Measurements from ENCODE around the gene SEPTIN2.
"Not testable (repeated sequence)": the region's sequence is repeated elsewhere in the genome, so short reads cannot be mapped to it uniquely, and the experiment has no call there.

SEPTIN2 gene

DNA sequence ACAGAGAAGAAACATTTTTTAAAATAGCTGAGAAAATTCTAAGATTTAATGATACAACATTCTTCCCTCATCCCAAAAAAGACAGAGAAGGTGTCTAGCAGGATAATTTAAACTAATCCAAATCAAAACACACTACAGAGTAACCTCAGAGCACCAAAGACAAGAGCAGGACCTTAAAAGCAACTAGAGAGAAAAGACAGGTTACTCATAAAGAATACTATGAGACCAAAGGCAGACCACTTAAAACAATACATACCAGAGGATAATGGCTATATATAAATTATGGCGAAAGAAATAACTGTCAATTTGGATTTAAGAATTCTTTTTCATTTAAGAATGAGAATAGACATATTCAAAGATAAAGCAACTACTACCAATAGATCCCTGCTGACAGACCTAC, 40.2 kb upstream of the SEPTIN2 start:
- no peaks in the 10 kb centered on the region for H3K27me3 ChIP-seq
- DNase-seq: no peak
- H3K4me3 ChIP-seq (ENCODE audit: low read depth, low read length): no peak overlapping the region
- H3K9me3 ChIP-seq: no peaks in the 10 kb centered on the region
- TF ChIP-seq, protein P1, sequence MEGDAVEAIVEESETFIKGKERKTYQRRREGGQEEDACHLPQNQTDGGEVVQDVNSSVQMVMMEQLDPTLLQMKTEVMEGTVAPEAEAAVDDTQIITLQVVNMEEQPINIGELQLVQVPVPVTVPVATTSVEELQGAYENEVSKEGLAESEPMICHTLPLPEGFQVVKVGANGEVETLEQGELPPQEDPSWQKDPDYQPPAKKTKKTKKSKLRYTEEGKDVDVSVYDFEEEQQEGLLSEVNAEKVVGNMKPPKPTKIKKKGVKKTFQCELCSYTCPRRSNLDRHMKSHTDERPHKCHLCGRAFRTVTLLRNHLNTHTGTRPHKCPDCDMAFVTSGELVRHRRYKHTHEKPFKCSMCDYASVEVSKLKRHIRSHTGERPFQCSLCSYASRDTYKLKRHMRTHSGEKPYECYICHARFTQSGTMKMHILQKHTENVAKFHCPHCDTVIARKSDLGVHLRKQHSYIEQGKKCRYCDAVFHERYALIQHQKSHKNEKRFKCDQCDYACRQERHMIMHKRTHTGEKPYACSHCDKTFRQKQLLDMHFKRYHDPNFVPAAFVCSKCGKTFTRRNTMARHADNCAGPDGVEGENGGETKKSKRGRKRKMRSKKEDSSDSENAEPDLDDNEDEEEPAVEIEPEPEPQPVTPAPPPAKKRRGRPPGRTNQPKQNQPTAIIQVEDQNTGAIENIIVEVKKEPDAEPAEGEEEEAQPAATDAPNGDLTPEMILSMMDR (IDR thresholded peaks at IDR 0.05; ENCODE audit: low read depth, low read length): no peak
- peaks cover 10% of the 10 kb centered on the region for H3K4me1 ChIP-seq
- no peaks in the 10 kb centered on the region; the same call in 1 of the 2 replicates for H3K36me3 ChIP-seq

DNA sequence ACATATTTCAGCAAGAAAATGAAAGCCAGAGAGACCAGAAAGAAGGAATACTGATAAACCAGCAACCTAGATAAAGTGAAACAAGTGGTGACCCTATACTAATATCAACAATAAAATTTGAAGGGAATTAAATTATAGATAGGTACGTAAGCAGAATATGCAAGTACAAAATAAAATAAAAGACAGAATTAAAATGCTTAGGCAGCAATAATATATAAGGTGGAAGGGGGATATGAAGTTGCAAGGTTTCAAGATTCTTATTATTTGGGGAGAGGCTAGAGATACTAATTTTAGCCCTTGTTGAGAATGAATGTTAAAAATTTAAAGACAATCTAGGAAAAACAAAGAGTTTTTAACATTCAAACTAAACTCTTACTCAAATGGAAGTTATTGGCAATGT, 39.8 kb upstream of the SEPTIN2 start:
- DNase-seq: no peak
- Histone ChIP-seq H3K4me3 (ENCODE audit: low read depth, low read length) (no peak overlapping the region), H3K4me1 (peaks cover 10% of the 10 kb centered on the region), H3K9me3 (no peaks in the 10 kb centered on the region), H3K27me3 (no peaks in the 10 kb centered on the region), H3K36me3 (no peaks in the 10 kb centered on the region; the same call in none of the 2 replicates)
- TF ChIP-seq, protein P1 (IDR thresholded peaks at IDR 0.05; ENCODE audit: low read depth, low read length): no peak

DNA sequence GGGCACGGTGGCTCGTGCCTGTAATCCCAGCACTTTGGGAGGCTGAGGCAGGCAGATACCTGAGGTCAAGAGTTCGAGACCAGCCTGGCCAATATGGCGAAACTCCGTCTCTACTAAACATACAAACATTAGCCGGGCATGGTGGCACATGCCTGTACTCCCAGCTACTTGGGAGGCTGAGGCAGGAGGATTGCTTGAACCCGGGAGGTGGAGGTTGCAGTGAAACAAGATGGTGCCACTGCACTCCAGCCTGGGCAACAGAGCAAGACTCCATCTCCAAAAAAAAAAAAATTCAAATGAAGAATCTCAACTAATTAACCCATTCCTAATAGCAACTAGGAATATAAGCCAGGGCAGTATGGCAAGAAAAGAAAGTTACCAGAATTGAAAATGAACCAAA, 37.4 kb upstream of the SEPTIN2 start:
- H3K4me1 ChIP-seq; H3K27me3 ChIP-seq; H3K9me3 ChIP-seq; H3K36me3 ChIP-seq; DNase-seq; H3K4me3 ChIP-seq (ENCODE audit: low read depth, low read length): not testable (repeated sequence)

DNA sequence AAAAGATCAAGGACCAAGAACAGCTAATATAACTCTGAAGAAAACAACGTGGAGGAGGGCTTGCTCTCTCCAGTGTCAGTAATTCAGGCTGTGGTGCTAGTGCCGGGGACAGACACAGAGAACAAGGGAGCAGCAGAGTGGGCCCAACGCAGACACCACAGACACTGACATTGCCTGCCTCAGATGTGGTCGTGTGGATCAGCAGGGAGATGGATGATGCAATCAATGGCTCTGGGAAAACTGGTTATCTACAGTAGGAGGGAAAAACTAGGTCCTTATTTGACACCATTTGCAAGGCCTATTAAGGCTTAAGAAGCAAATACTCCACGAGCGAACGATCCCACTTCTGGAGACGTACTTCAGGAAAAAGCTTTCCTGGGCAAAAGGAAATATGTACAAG, 36.3 kb upstream of the SEPTIN2 start:
- no peaks in the 10 kb centered on the region; the same call in 1 of the 2 replicates for H3K36me3 ChIP-seq
- TF ChIP-seq, protein P1 (IDR thresholded peaks at IDR 0.05; ENCODE audit: low read depth, low read length): no peak
- no peaks in the 10 kb centered on the region for H3K9me3 ChIP-seq
- no peaks in the 10 kb centered on the region for H3K27me3 ChIP-seq
- peaks cover 5% of the 10 kb centered on the region for H3K4me1 ChIP-seq
- peak; percentile 65 for DNase-seq
- H3K4me3 ChIP-seq (ENCODE audit: low read depth, low read length): no peak overlapping the region

DNA sequence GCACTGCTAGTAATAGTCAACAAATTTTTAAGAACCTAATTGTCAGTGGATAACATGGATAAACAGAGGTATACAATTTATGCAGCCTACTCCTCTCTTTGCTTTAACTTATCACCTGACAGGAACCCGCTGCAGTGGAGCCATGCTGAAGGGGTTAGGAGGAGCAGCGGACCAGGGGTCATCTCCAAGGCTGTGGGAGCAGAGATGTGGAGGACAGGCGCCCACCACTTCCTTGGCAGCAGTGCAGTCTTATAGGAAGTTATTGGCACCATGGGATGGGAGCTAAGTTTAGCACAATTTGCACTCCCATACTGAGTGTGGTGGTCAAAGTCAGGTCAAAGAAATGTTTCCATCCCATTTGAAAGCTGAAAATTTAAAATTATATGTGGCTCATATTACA, 35.9 kb upstream of the SEPTIN2 start:
- no peak for DNase-seq
- TF ChIP-seq, protein P1 (IDR thresholded peaks at IDR 0.05; ENCODE audit: low read depth, low read length): no peak
- Histone ChIP-seq H3K4me3 (ENCODE audit: low read depth, low read length) (no peak overlapping the region), H3K4me1 (peaks cover 5% of the 10 kb centered on the region), H3K27me3 (no peaks in the 10 kb centered on the region), H3K36me3 (no peaks in the 10 kb centered on the region; the same call in 1 of the 2 replicates), H3K9me3 (no peaks in the 10 kb centered on the region)

DNA sequence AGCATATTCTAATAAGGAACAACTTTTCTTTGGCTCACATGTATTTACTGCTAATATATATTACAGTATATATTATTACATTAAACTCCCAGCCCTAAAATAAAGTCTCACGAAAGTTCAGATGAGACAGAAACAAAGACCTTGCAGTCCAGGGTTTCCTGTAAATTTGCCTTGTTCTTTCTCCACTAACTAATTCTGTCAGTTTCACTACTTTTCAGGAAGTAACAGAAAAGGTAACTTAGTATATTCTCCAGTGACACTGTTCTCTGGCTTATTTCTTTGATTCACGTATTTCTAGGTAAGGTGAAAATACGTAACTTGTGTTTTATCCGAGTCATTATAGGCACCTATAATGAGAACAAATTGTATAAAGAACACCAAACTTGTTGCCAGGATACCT, 35.4 kb upstream of the SEPTIN2 start:
- Histone ChIP-seq H3K36me3 (no peaks in the 10 kb centered on the region; the same call in 1 of the 2 replicates), H3K4me1 (peaks cover 5% of the 10 kb centered on the region), H3K4me3 (ENCODE audit: low read depth, low read length) (no peak overlapping the region), H3K9me3 (no peaks in the 10 kb centered on the region), H3K27me3 (no peaks in the 10 kb centered on the region)
- TF ChIP-seq, protein P1 (IDR thresholded peaks at IDR 0.05; ENCODE audit: low read depth, low read length): no peak
- no peak for DNase-seq

DNA sequence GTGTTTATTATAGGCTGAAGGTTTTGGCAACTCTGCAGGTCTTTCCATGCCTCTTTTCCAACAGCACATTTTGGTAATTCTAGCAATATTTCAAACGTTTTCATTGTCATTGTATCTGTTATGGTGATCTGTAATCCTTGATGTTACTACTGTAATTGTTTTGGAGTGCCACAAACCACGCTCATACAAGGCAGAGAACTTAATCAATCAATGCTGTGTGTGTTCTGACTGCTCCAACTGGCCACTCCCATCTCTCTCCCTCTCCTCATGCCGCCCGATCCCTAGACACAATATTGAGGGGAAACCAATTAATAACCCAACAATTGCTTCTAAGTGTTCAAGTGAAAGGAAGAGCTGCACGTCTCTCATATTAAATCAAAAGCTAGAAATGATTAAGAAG, 33.2 kb upstream of the SEPTIN2 start:
- H3K4me1 ChIP-seq: peaks cover 5% of the 10 kb centered on the region
- no peak for DNase-seq
- H3K9me3 ChIP-seq: no peaks in the 10 kb centered on the region
- no peak overlapping the region for H3K4me3 ChIP-seq (ENCODE audit: low read depth, low read length)
- TF ChIP-seq, protein P1 (IDR thresholded peaks at IDR 0.05; ENCODE audit: low read depth, low read length): no peak
- no peaks in the 10 kb centered on the region; the same call in none of the 2 replicates for H3K36me3 ChIP-seq
- no peaks in the 10 kb centered on the region for H3K27me3 ChIP-seq
